Right lobe of liver (tissue), 4 donors: ENCODE results near the gene CYB5D1.

ENCODE experiments used
- POLR2A ChIP-seq: fragments of 450-650 bp; IDR thresholded peaks from one replicate; pipeline ENCODE4 v1.6.1; 2017; ENCODE audit warnings: antibody characterized with exemption, mild to moderate bottlenecking
- TF ChIP-seq, protein P1 (sequence below), 4 donors: fragments of 200-600 bp in 3 of 4; fragments of 450-650 bp in 1 of 4; IDR thresholded peaks; one replicate each; pipeline versions ENCODE4 v1.5.1 to v1.8.0; 2016 to 2022; ENCODE audit warnings: antibody characterized with exemption in 4 of 4, mild to moderate bottlenecking in 2 of 4
- donor health status: DM: no; HTN: no; CAD: no.
- donor health status: DM: no; HTN: no; CAD: no.
- donor health status: DM: no; HTN: yes; CAD: no.

DNA sequence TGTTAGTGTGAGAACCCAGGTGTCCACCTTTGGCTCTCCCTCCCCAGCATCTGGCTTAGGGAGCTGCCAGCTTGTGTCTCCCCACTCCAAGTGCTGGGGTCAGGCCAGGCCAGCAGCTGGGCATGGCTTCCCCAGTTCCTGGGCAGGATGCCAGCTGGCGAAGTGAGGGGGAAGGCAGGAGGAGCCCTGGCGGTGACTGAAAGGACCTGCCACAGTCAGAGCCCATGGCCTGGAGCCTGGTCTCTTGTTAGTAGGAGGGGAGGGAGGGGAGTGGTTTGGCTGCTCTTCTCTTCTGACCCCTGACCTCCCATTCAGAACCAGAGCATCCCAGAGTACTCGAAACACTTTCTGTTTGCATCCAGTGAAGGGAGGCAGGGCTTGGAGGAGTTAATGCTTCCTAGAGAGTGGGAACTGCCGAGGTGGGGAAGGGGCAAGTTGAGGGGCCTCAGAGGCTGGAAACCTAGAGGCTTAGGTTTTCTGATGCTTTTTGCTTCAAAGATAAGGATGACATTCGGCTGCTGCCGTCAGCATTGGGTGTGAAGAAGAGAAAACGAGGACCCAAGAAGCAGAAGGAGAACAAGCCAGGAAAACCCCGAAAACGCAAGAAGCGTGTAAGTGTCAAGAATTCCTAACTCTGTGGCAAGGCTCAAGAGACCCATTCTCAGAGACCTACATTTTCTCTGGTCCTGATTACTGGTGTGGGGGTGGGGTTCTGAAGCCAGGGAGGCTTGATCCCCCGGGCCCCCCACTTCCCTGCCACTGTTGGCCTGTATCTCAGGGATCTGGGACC is 31.6 kb downstream of the CYB5D1 start:
- TF ChIP-seq, protein P1, sequence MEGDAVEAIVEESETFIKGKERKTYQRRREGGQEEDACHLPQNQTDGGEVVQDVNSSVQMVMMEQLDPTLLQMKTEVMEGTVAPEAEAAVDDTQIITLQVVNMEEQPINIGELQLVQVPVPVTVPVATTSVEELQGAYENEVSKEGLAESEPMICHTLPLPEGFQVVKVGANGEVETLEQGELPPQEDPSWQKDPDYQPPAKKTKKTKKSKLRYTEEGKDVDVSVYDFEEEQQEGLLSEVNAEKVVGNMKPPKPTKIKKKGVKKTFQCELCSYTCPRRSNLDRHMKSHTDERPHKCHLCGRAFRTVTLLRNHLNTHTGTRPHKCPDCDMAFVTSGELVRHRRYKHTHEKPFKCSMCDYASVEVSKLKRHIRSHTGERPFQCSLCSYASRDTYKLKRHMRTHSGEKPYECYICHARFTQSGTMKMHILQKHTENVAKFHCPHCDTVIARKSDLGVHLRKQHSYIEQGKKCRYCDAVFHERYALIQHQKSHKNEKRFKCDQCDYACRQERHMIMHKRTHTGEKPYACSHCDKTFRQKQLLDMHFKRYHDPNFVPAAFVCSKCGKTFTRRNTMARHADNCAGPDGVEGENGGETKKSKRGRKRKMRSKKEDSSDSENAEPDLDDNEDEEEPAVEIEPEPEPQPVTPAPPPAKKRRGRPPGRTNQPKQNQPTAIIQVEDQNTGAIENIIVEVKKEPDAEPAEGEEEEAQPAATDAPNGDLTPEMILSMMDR (IDR thresholded peaks at IDR 0.05) = peak; percentile 33 to 60 (median 45)
- TF ChIP-seq POLR2A = no peak
